H1 (cell line): ENCODE data around the gene SMYD5. TPM values are rescaled to one million over a fixed set of nuclear protein-coding genes. Genes with fewer than 3 reads are reported as not detected.

Experiments
- CHD7 ChIP-seq: fragments of 300-600 bp; sonication (generic); IDR thresholded peaks from 2 replicates; pipeline ENCODE4 v1.7.1; 2012; ENCODE audit warnings: low read length, moderate library complexity, mild to moderate bottlenecking, inconsistent platforms; ENCODE audit not compliant: insufficient replicate concordance
- POLR2A ChIP-seq, 2 experiments: IDR thresholded peaks; 1 replicate in 1 of 2; 2 replicates in 1 of 2; pipeline ENCODE4 v1.6.1; 2011; ENCODE audit warnings: low read depth in 2 of 2, low read length in 2 of 2, mild to moderate bottlenecking in 2 of 2; ENCODE audit errors: control extremely low read depth in 1 of 2
- POU5F1 ChIP-seq: IDR thresholded peaks from 2 replicates; pipeline ENCODE4 v1.6.1; 2011; ENCODE audit warnings: low read depth, mild to moderate bottlenecking, low read length, moderate library complexity
- polyA plus RNA-seq, 7 experiments: library from polyadenylated mRNA; depleted of rRNA in 3 of 7; stranded (reverse) in 5 of 7; unstranded in 2 of 7; fragments of >200 nt in 5 of 7; fragments of 200-250 nt in 2 of 7; gene quantifications; 1 replicate in 5 of 7; 2 replicates in 1 of 7; 4 replicates in 1 of 7; pipeline versions ENCODE4 v1.2.1 to v1.2.3, GENCODE V29; 2011 to 2013; ENCODE audit warnings: missing spikeins in 2 of 7, mixed read lengths in 2 of 7
- total RNA-seq: library from RNA; stranded (reverse); fragmentation: NEBNext Ultra II Directional; extraction: Animal tissue kit (Norgen Biotek cat#: 25700); gene quantifications from 2 replicates; pipeline ENCODE4 v1.2.1, GENCODE V29; 2021

Gene SMYD5
- total and polyA plus RNA-seq, 2 of the 8 experiments (the other 6 are each of a cell fraction or from before 2014, with no cell fraction given) = 35.2 to 56.7 TPM

DNA sequence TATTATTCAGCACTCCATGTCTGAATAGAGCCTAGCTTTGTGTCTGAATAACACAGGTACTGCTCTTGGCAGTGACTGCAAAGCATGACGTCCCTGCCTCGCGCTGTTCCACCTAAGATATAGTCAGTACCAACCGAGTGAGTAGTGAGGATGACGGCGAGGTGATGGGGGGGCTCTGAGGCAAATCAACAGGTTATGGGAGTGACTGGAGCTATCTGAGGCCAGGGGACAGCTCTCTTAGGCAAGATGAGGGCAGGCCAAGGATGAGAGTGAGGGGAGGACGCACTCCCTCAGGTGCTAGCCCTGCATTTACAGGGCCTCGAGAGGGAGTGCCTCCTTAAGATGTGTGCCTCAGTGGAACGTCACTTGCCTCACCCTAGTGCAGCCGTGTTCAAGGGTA lies 39.8 kb upstream of the SMYD5 start (continued):
- TF ChIP-seq CHD7 (no peak), POLR2A (IDR thresholded peaks at IDR 0.05; ENCODE audit: control extremely low read depth in 1 of 2, low read depth in 2 of 2, low read length in 2 of 2) (no peak), POU5F1 (no peak)
